GM21367 (cell line): ENCODE measurements around the gene NOVA2.
"Not testable (repeated sequence)": the region's sequence is repeated elsewhere in the genome, so short reads cannot be mapped to it uniquely, and the experiment has no call there.

ENCODE experiments used
- ATAC-seq: cut with Tn5 transposase; IDR thresholded peaks from one replicate; pipeline ENCODE4 v1.9.1; 2021; ENCODE audit not compliant: unreplicated experiment

NOVA2 gene

GRCh38 chr19:45899253-45899652 lies 74.4 kb downstream of the NOVA2 start:
- no peak for ATAC-seq

GRCh38 chr19:45897261-45897812 lies 76.3 kb downstream of the NOVA2 start:
- no peak for ATAC-seq

- not testable (repeated sequence) for ATAC-seq
Measured at GRCh38 chr19:45895983-45896599, 77.6 kb downstream of the NOVA2 start.

GRCh38 chr19:45895519-45895972 lies 78.1 kb downstream of the NOVA2 start:
- no peak for ATAC-seq

GRCh38 chr19:45890877-45891276 lies 82.8 kb downstream of the NOVA2 start:
- ATAC-seq: no peak

- ATAC-seq: no peak
Measured at GRCh38 chr19:45889210-45889885, 84.3 kb downstream of the NOVA2 start.

GRCh38 chr19:45887200-45887710 lies 86.4 kb downstream of the NOVA2 start:
- ATAC-seq: no peak

GRCh38 chr19:45886427-45887199 lies 87.1 kb downstream of the NOVA2 start:
- peak; percentile 35 for ATAC-seq

- ATAC-seq: peak; percentile 46
Measured at GRCh38 chr19:45885556-45886426, 87.9 kb downstream of the NOVA2 start, which contains the start of gene IRF2BP1. Gene IRF2BP1, minus strand, starts transcription at chr19:45886141. Its CDS starts 367 bp downstream, at chr19:45885774.

GRCh38 chr19:45884682-45885555 lies 88.7 kb downstream of the NOVA2 start:
- ATAC-seq: no peak

GRCh38 chr19:45883881-45884681 lies 89.6 kb downstream of the NOVA2 start:
- ATAC-seq: no peak
